Osteoblast (primary cell): ENCODE measurements around the gene DGKB. TPM values are rescaled to one million over a fixed set of nuclear protein-coding genes. Genes with fewer than 3 reads are reported as not detected.

Source experiments
- DNase-seq: peaks from one replicate; pipeline ENCODE4 v3.0.0; 2011; ENCODE audit warnings: low spot score, mixed read lengths; ENCODE audit not compliant: insufficient read length; ENCODE audit errors: missing footprints
- H2AFZ ChIP-seq: 2 replicates; pipeline ENCODE4 v1.6.0; 2011; ENCODE audit warnings: mild to moderate bottlenecking, low read length
- H3K27ac ChIP-seq: 2 replicates; pipeline ENCODE4 v1.5.1; 2011; ENCODE audit warnings: mild to moderate bottlenecking, low read depth, low read length, moderate library complexity
- H3K27me3 ChIP-seq: 2 replicates; pipeline ENCODE4 v1.6.0; 2012; ENCODE audit warnings: mild to moderate bottlenecking, control low read depth, inconsistent platforms, low read length, moderate library complexity; ENCODE audit not compliant: insufficient read depth
- H3K36me3 ChIP-seq: 2 replicates; pipeline ENCODE4 v1.5.1; 2011; ENCODE audit warnings: mild to moderate bottlenecking, low read length, control low read depth, moderate library complexity; ENCODE audit not compliant: insufficient read depth
- H3K4me1 ChIP-seq: 2 replicates; pipeline ENCODE4 v1.5.1; 2011; ENCODE audit warnings: mild to moderate bottlenecking, low read length, control low read depth, moderate library complexity; ENCODE audit not compliant: insufficient read depth
- H3K4me2 ChIP-seq: 2 replicates; pipeline ENCODE4 v1.6.0; 2011; ENCODE audit warnings: mild to moderate bottlenecking, low read length; ENCODE audit not compliant: insufficient read depth
- H3K4me3 ChIP-seq: fragments of 200-600 bp; sonication (generic); 3 replicates; pipeline ENCODE4 v1.5.1; 2012; ENCODE audit warnings: mild to moderate bottlenecking, low read length, inconsistent platforms; ENCODE audit not compliant: insufficient read depth
- H3K79me2 ChIP-seq: 2 replicates; pipeline ENCODE4 v1.6.0; 2012; ENCODE audit warnings: mild to moderate bottlenecking, low read length, control low read depth, inconsistent platforms; ENCODE audit not compliant: insufficient read depth
- H3K9me3 ChIP-seq: 2 replicates; pipeline ENCODE4 v1.5.1; 2011; ENCODE audit warnings: low read depth, low read length, control low read depth
- H4K20me1 ChIP-seq: 2 replicates; pipeline ENCODE4 v1.6.0; 2012; ENCODE audit warnings: mild to moderate bottlenecking, low read length, control low read depth; ENCODE audit not compliant: insufficient read depth
- total RNA-seq: library from RNA; depleted of rRNA; stranded (reverse); fragments of >200 nt; gene quantifications from 2 replicates; pipeline ENCODE4 v1.2.3, GENCODE V29; 2012
- TF ChIP-seq, protein P1 (sequence below): IDR thresholded peaks from 2 replicates; pipeline ENCODE4 v1.5.1; 2011; ENCODE audit warnings: mild to moderate bottlenecking, low read depth, low read length, moderate library complexity; ENCODE audit errors: extremely low read depth

DGKB gene
- total RNA-seq, 1 donor = 1.1 TPM

DNA sequence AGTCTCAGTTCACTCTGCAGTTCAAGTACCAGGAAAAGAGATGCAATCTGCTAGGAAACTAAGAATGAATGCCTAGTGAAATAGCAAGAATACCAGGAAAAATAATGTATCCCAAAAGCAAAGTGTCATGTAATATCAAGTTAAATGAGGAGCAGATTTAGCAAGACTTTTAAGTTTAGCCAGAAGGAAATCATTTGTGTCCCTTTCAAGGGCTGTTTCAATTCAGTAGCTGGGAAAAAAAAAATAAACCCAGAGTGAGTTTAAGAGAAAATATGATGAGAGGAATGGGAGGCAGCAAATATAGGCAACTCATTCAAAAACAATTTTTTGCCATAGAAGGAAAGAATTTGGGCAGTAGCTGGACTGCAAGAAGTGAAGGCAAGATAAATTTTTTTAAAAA, 135.8 kb downstream of the DGKB start:
- no peaks in the 10 kb centered on the region for H4K20me1 ChIP-seq
- H3K27me3 ChIP-seq = no peaks in the 10 kb centered on the region
- H2AFZ ChIP-seq = no peak overlapping the region
- DNase-seq = no peak
- H3K4me1 ChIP-seq = peaks cover 24% of the 10 kb centered on the region
- H3K36me3 ChIP-seq = no peaks in the 10 kb centered on the region
- peak overlapping the region; percentile 18 for H3K4me2 ChIP-seq
- no peaks in the 10 kb centered on the region for H3K79me2 ChIP-seq
- TF ChIP-seq, protein P1, sequence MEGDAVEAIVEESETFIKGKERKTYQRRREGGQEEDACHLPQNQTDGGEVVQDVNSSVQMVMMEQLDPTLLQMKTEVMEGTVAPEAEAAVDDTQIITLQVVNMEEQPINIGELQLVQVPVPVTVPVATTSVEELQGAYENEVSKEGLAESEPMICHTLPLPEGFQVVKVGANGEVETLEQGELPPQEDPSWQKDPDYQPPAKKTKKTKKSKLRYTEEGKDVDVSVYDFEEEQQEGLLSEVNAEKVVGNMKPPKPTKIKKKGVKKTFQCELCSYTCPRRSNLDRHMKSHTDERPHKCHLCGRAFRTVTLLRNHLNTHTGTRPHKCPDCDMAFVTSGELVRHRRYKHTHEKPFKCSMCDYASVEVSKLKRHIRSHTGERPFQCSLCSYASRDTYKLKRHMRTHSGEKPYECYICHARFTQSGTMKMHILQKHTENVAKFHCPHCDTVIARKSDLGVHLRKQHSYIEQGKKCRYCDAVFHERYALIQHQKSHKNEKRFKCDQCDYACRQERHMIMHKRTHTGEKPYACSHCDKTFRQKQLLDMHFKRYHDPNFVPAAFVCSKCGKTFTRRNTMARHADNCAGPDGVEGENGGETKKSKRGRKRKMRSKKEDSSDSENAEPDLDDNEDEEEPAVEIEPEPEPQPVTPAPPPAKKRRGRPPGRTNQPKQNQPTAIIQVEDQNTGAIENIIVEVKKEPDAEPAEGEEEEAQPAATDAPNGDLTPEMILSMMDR = no peak
- no peak overlapping the region for H3K4me3 ChIP-seq
- peak overlapping the region; percentile 52 for H3K27ac ChIP-seq
- no peaks in the 10 kb centered on the region for H3K9me3 ChIP-seq

DNA sequence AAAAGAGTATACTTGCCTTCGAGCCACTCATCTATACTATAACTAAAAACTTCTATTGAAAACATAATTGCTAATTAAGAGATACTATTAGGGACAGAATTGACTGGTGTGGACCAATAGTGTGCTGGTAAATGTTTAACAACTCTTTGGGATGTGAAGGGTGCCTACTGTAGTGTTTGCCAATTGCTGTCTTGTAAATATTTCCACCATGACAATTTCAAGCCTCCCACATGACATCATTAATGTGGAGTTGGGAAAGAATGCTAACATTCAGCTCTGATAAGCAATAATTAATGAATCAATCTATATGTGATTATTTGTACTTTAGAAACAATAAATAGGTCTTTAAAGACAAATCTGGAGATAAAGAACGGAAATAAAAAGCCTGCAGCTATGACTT, 136.8 kb downstream of the DGKB start:
- no peaks in the 10 kb centered on the region for H4K20me1 ChIP-seq

DNA sequence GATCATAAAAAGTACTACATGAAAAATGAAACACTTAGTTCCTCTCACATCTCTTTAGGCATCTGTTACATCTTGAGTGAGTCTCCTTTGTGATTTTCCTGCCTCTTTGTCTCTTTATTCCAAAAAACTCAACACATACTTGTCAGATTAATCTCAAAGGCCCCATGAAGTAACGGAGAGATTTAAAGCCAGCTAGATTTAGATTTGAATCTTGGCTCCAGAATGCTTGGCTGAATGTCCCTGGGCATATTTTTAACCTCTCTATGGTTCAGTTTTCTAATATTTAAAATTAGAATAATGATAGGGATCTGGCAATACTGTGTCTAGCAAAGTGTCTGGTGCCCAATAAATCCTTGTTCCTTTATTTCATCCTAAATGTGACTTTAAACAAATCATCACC, 140.0 kb downstream of the DGKB start:
- Histone ChIP-seq H2AFZ (no peak overlapping the region), H3K9me3 (no peaks in the 10 kb centered on the region), H3K4me3 (no peak overlapping the region), H4K20me1 (no peaks in the 10 kb centered on the region), H3K79me2 (no peaks in the 10 kb centered on the region), H3K4me1 (peaks cover 34% of the 10 kb centered on the region), H3K36me3 (no peaks in the 10 kb centered on the region), H3K27ac (no peak overlapping the region), H3K4me2 (no peak overlapping the region), H3K27me3 (no peaks in the 10 kb centered on the region)
- no peak for DNase-seq
- TF ChIP-seq, protein P1 = no peak

More for the DNA sequence above, 136.8 kb downstream of the DGKB start:
- H3K4me2 ChIP-seq = no peak overlapping the region
- H3K9me3 ChIP-seq = no peaks in the 10 kb centered on the region
- no peak overlapping the region for H3K4me3 ChIP-seq
- no peaks in the 10 kb centered on the region for H3K79me2 ChIP-seq
- peaks cover 34% of the 10 kb centered on the region for H3K4me1 ChIP-seq
- TF ChIP-seq, protein P1 = no peak
- H2AFZ ChIP-seq = no peak overlapping the region
- no peak overlapping the region for H3K27ac ChIP-seq
- no peak for DNase-seq
- no peaks in the 10 kb centered on the region for H3K27me3 ChIP-seq
- no peaks in the 10 kb centered on the region for H3K36me3 ChIP-seq

DNA sequence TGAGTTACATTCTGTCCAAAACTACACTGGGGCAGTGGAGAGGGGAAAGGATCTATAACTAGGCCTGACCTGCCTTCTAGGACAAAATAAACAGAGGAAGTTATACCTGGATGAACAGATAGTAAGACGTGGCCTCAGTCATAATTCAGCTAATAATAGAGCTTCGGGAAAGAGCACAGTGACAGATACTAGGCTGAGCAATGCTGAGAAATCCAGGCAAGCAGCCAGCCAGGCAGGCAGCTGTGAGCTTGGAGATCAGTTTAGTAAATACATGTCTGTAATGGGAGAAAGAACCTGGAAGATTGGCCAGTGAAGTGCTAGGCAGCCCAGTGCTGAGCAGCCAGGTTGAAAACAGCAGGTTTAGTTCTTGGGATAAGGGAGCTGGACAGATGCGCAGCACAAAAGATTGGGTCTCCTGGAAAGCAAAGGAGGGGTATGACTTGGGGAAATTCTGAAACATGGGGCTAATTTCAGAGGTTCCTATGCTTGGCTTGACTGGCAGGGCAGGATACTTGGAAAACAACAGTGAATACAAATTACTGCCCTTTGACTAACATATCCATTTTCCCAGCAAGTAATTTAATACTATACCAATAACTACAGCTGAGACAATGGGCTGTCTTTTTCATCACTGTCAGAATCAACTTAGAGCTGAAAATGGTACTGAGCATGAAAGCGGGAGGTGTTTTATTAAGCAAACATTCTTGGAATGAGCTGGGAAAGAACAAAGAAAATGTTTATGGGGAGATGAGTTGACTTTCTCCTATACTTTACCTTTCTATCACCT, 140.8 kb downstream of the DGKB start:
- Histone ChIP-seq H3K27ac (peak overlapping the region; percentile 58), H3K36me3 (no peaks in the 10 kb centered on the region), H3K9me3 (no peaks in the 10 kb centered on the region), H3K27me3 (no peaks in the 10 kb centered on the region), H2AFZ (no peak overlapping the region), H4K20me1 (no peaks in the 10 kb centered on the region), H3K4me1 (peaks cover 27% of the 10 kb centered on the region), H3K4me3 (no peak overlapping the region), H3K4me2 (peak overlapping the region; percentile 16), H3K79me2 (no peaks in the 10 kb centered on the region)
- DNase-seq = peak; percentile 49
- TF ChIP-seq, protein P1 = no peak
